ENCODE data around the gene DDB1.

The DDB1 gene

GRCh38 chr11:61332797-61333549 is at the start of gene DDB1, which contains the start of gene TKFC:
Gene DDB1 (minus strand): TSS chr11:61333105. CDS start chr11:61332968, 137 bp downstream.
Gene TKFC (plus strand): TSS chr11:61333228. CDS start chr11:61334729, 1,501 bp downstream.
- peak; percentile 93 for DNase-seq

- DNase-seq: no peak
These were observed 48.0 kb upstream of the DDB1 start for GRCh38 chr11:61380884-61381283.

- no peak for DNase-seq
These were observed 45.9 kb upstream of the DDB1 start for GRCh38 chr11:61378713-61379313.

GRCh38 chr11:61377461-61378160 is 44.7 kb upstream of the DDB1 start:
- DNase-seq: no peak

- no peak for DNase-seq
These were observed 42.8 kb upstream of the DDB1 start for GRCh38 chr11:61375761-61376108.

- DNase-seq: no peak
These were observed 39.9 kb upstream of the DDB1 start for GRCh38 chr11:61372659-61373420.

GRCh38 chr11:61370349-61371005 is 37.6 kb upstream of the DDB1 start:
- DNase-seq: no peak

DNA sequence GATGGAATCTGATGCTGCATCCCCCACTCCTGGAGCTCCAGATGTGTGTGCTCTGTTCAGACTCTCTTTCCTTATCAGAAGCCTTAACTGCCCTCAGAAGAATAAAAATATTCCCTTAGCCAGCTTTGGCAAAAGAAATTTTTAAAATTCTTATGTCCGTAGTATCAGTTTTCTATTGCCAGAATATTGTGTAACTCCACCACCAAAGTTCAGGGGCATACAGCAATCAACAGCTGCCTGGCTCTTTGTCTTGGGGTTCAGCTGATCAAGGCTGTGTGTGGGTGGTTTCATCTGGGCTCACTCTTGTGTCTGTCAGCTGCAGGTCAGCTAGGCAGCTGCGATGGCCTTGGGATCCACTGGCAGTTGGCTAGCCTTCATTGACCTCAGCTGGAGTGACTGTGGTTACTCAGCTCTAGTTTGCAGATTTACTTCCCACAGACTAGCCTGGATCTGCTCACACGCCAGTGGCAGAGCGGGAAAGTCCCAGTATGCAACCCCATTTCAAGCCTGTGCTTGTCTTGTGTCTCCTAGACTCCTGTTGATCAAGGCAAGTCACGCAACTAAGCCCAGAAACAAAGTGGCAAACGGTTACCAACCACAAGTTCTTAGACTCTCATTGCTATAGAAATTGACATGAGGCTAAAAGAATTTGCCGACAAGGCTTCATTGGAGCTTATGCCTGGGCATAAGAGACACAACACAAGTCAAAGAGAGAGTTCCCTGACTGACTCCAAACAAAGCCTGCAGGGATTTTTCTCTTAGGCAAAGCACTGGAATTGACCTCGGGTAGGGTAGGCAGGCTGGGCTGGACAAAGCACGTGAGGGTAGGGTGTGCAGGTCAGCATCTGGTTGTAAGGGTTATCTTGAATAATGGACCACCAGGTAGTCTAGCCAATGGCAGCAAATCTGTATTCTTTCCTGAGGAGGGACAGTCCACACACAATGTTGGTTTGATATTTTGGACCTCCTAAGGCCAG is 36.8 kb upstream of the DDB1 start:
- no peak for DNase-seq

- DNase-seq: no peak
These were observed 35.7 kb upstream of the DDB1 start for GRCh38 chr11:61368646-61369045.

DNA sequence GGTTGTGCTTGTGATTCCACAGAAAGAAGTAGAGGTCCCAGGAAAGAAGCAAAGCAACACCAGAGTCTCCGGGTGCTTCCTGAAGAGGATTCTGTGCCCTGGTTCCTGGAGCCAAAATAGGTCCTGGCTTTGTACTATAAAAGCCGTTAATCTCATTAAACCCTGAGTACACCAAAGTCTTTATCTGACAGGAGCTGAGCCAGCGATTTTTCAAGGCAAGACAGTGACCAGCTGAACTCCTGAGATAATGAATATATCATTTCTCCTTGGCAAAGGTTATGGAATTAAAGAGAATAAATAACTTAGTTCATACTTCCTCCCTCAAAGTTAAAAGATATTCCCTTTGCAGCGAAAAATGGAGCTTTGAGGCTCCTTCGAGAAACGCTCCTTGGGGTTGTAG is 34.5 kb upstream of the DDB1 start:
- peak; percentile 95 for DNase-seq

GRCh38 chr11:61364012-61364675 is 31.2 kb upstream of the DDB1 start:
- DNase-seq: no peak

GRCh38 chr11:61362542-61362875 is 29.6 kb upstream of the DDB1 start:
- DNase-seq: peak; percentile 66

DNA sequence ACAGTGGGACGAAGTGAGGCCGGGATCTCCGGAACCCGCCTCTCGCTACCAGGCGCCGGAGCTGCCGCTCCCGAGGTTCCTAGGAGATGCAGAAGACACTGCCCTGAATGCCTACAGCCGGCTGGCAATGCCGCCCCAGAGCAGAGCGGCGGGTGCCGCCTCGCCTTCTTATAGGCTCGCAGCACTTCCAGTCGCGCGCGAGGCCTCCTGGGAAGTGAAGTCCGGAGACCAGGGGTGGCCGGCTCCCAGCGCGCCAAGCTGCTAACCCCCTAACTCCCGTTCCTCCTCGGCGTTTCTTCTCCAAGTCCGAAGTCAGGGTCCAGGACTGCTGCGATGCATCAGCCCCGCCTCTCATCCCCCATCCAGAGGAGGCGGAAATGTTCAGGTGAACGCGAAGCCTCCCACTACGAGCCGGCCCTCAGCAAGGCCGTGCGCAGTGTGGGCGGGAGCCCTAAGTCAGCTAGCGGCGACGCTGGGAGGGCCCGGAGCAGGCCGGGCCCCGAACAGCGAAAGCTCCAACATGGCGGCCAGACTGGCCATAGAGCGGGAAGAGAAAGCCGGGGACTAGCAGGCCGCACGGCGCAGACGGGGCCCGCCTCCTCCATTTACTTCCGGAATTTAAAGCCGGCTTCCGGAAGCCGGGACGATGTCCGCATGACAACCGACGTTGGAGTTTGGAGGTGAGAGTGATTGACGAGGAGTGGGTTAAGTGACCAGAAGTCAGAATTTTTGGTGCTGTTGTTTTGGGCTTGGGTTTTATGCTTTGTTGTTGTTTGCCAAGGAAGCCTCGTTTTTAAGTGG is 29.0 kb upstream of the DDB1 start, which contains the start of the genes CYB561A3 and TMEM138:
Gene CYB561A3, minus strand, starts transcription at position 142 of the 801 bp plus-strand sequence. CDS start 5,169 bp downstream, outside the sequence.
Gene TMEM138, plus strand, starts transcription at position 634 of the 801 bp plus-strand sequence. CDS start 2,017 bp downstream, outside the sequence.
- DNase-seq: peak; percentile 95

- DNase-seq: no peak
These were observed 28.4 kb upstream of the DDB1 start for GRCh38 chr11:61361237-61361740.

- no peak for DNase-seq
These were observed 26.6 kb upstream of the DDB1 start for GRCh38 chr11:61359516-61359915.

GRCh38 chr11:61358566-61358965 is 25.7 kb upstream of the DDB1 start:
- DNase-seq: no peak

DNA sequence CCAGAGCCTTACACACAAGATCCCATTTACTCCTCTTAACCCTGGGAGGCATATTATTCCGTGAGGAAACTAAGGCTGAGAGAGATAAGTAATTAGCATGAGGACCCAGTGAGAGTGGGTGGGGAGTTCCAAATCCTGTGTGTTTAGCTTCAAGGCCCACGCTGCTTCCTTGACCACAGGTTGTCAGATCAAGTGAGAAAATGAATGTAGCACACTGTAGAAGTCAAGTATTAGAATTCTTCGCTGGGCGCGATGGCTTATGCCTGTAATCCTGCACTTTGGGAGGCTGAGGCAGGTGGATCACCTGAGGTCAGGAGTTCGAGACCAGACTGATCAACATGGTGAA is 25.0 kb upstream of the DDB1 start:
- DNase-seq: no peak

- peak; percentile 11 for DNase-seq
These were observed 24.5 kb upstream of the DDB1 start for GRCh38 chr11:61357233-61357893.

DNA sequence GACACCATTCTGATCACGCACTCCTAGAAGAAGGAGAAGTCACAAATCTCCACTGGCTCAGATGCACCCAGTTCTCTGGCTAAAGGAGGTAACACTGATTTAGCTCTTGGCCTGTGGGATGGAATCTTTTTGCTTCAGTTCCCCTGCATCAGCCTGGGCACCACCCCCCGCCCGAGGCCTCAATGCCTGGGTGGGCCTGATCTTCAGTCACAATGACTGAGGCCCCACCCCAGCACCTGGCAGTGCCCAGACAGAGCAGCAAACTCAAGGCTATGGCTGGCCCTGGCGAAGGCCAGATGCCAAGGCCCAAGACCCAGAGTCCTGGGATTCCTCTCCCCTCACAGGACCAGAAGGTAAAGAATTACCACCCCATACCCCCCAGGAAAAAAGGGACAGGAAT is 23.8 kb upstream of the DDB1 start:
- no peak for DNase-seq

All from hematopoietic multipotent progenitor cell treated with erythropoietin and hydrocortisone succinate and interleukin-3 and kit ligand, for 8 days (in vitro differentiated cells).